Activated CD8-positive, alpha-beta memory T cell treated with anti-CD3 and anti-CD28 coated beads for 36 hours (primary cell): ENCODE measurements around the gene GNG10. TPM values are rescaled to one million over a fixed set of nuclear protein-coding genes. Genes with fewer than 3 reads are reported as not detected.
"Not testable (repeated sequence)": the region's sequence is repeated elsewhere in the genome, so short reads cannot be mapped to it uniquely, and the experiment has no call there.

ENCODE experiments used
- CTCF ChIA-PET: fragments of 350-600 bp; sonication (Branson Sonifier 250); formaldehyde crosslinking; loops from one replicate; lab custom pipeline; 2021; ENCODE audit warnings: antibody characterized with exemption; lab: Charles Lee
- POLR2A ChIA-PET: fragments of 350-600 bp; sonication (Branson Sonifier 250); formaldehyde crosslinking; loops from one replicate; lab custom pipeline; 2021; ENCODE audit warnings: antibody characterized with exemption; lab: Charles Lee
- total RNA-seq, 2 experiments: library from RNA; stranded (reverse); gene quantifications; one replicate each; pipeline ENCODE4 v1.2.3, GENCODE V29; 2021

The GNG10 gene
- total RNA-seq, result 10 to 100 TPM; 26.2 to 26.4 TPM

DNA sequence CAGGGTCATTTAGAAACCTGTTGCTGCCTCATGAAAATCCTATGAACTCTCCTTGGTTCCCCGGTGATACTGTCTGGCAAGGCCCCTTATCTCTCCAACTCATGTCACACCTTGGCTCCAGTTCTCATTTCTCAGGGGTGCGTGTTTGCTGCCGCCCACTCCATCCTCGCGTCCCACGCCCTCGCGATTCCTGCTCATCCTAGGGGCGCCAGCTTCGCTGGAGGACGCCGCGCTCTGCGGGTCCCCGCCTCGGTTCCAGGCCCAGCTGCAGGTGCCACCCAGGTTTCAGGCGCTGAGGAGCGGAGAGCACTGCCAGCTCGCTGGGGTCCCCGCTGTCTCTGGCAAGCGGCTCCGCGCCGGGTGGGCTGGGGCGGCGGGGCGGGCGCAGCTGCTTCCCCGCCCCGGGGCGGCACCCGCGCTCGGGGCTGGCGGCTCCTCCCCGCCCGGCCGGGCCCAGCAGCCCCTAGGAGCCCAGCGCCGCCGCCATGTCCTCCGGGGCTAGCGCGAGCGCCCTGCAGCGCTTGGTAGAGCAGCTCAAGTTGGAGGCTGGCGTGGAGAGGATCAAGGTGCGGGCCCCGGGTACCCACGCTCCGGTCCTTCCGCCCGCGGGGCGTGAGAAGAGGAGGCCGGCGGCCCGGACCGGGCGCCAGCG, at the start of gene GNG10:
TSS of gene GNG10 (plus strand) at position 456 of the 652 bp plus-strand sequence. CDS start at position 486, 30 bp downstream.
- ChIA-PET CTCF (interaction anchor here (0.9 kb wide), 1 partner anchor 70 kb away, joined by 3 read pairs; no protein-coding TSS in a partner anchor), POLR2A (interaction anchor here (2.3 kb wide), 1 partner anchor 30 kb away, joined by 16 read pairs; the partner anchor contains the start of gene DNAJC25)

DNA sequence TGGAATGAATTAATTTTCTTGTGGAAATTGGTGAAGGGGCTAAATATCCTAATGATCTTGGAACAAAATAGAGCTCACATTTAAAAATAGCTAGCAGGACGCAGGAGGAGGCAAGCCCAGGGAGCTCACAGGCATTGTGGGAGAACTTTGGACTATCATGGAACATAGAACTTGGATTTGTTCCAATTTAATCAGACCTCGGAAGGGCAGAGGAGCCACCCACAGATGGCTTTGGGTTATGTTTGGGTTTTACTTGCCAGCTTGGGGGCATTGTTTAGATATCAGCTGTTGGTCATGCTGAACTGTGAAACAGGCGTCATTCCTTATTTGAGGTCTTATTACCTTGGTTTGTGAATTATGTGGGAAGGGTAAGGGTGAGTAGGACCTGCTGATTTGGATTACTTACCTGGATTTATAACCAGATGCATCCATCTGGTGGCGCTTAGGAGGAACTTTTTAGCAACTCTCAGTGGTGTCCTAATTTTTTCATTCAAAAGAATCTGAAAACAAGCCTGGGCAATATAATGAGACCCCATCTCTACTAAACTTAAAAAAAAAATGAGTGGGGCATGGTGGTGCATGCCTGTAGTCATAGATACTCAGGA, 47.9 kb upstream of the GNG10 start:
- CTCF ChIA-PET, result interaction anchor here (1.5 kb wide), 1 partner anchor 15 kb away, joined by 3 read pairs; no protein-coding TSS in a partner anchor
- POLR2A ChIA-PET, result no interaction called here

DNA sequence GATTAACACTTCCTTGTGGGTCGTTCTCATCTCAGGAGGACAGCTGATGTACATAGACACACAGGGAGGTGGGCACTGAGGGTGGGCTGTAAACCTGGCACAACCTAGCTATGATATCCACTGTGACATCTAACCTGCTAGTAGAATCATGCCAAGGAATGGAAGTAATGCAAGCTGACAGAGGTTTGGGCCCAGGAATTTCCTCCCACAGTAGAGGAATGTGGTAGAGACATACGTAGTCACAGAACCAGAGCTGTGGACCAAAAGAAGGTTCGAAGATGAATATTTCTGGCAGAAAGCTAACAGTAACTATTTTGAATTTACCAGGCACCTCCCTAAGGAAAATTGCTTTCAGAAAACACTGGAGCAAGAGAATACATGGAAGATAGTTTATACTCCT, 45.5 kb upstream of the GNG10 start:
- ChIA-PET POLR2A (no interaction called here), CTCF (no interaction called here)

DNA sequence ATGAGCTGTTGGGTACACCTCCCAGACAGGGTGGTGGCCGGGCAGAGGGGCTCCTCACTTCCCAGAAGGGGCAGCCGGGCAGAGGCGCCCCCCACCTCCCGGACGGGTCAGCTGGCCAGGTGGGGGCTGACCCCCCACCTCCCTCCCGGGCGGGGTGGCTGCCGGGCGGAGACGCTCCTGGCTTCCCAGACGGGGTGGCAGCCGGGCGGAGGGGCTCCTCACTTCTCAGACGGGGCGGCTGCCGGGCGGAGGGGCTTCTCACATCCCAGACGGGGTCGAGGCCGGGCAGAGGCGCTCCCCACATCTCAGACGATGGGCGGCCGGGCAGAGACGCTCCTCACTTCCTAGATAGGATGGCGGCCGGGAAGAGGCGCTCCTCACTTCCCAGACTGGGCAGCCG, 44.1 kb upstream of the GNG10 start:
- POLR2A ChIA-PET, CTCF ChIA-PET: not testable (repeated sequence)

DNA sequence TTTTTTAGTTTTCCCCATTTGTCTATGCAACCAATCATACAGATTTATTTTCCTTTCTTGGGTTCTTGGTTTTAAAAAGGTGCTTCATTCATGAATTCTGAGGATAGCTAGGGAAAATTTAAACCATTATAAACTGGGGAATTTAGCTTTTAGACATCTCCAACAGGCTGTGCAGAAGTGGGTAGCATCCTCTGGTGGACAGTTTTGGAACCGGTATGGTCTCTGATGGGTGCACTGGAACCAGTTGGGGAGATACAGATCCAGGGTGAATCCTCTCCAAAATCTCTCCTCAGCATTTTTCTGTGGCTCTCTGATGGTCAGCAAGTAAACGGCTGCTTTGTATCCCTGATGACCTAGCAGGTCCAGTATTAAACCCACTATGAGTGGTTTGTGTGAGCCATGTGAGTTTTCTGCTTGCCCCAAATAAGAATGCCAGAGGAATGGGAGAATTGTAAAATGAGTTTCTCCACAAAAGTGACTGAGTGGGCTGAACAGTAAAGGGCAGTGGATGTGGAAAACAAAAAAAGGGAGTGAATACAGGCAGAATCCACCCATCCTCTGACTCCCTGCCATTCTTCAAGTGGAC, 39.4 kb upstream of the GNG10 start:
- ChIA-PET CTCF (interaction anchor here (0.6 to 1.2 kb wide), 9 partner anchors 9 to 207 kb away, joined by 3 to 8 read pairs (median 3); partner anchors contain the start of gene DNAJC25), POLR2A (no interaction called here)

DNA sequence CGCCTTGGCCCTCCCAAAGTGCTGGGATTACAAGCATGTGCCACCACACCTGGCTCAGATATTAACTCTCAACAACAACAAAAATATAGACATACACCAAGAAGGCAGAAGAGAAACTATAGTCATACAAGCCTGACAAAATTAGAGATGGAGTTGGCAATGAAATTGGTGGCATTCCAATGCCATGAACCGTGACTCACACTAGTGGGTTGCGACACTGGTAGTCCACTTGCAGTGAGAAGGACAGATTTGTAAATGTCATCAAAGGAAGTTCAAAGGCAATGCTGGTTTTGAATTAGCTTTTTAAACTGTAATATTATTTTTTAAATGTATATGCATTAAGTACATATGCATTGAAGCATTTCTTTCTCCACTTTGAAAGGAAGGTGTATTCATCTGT, 38.8 kb upstream of the GNG10 start:
- POLR2A ChIA-PET, result no interaction called here
- CTCF ChIA-PET, result no interaction called here

DNA sequence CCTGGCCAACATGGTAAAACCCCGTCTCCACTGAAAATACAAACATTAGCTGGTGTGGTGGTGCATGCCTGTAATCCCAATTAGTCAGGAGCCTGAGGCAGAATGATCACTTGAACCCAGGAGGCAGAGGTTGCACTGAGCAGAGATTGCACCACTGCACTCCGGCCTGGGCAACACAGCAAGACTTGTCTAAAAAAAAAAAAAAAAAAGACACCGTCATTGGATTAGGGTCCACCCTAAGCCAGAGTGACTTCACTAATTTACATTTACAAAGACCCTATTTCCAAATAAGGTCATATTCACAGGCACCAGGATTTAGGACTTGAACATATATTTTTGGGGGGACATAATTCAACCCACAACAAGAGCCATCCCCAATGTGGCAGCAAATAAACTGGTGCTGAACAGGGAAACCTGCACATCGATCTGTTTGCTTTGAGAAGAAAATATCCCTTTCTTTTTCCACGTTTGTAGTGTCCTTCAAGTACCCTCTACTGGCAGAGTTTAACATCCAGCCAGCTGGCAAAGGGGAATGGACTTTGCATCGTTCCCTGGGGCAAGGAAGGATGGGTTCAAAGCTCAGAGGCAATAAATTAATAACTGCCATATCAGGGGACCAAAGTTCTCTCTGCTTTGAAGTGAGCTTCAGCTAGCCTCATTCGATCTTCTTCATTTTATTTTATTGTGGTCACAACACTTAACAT, 34.0 kb upstream of the GNG10 start:
- ChIA-PET CTCF (no interaction called here), POLR2A (no interaction called here)

DNA sequence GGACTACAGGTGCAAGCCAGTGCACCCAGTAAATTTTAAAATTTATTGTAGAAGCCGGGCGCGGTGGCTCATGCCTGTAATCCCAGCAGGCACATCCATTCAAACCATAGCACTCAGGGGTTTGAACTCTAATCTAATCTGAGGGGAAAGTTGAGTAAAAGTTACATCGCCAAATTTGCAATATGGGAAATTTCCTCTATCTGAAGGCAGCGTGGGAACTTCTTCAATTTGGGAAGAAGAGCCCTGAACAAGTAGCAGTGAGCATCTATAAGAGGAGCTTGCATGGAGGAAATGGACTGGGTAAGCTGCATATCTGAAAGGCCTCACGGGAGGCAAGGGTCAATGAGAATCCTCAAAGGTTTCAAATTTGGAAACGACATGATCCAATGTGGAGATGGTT, 33.0 kb upstream of the GNG10 start:
- POLR2A ChIA-PET, result no interaction called here
- CTCF ChIA-PET, result no interaction called here

DNA sequence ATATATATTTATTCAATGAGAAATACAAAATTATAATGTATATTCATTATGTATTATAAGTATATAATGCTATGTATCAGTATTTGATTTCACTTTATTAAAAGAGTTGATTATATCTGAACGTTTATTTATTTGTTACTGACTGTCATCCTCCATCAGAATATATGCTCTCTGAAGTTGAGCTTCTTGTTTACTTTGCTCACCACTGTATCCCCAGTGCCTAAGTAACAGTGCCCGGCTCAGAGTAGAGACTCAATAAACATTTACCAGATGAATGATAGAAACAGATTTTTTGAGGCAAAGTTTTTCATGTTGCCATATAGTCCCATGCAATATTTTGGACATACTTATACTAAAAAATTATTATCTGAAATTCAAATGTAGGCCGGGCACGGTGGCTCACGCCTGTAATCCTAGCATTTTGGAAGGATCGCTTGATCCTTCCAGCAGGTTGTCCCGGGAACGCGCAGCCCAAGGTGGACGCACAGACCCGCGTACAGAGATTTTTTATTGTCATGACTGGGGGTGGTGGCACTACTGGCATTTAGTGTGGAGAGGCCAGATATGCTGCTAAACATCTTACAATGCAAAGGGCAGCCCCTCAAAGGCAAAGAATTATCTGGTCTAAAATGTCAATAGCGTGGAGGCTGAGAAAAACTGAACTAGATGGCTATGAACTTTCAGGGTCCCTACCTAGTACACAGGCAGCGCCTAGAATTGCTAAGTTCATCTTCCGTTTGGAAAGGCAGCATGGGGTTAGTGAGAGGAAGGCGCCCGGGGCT, 31.0 kb upstream of the GNG10 start:
- ChIA-PET CTCF (interaction anchor here (1.1 to 1.5 kb wide), 3 partner anchors 8 to 32 kb away, joined by 3 read pairs; no protein-coding TSS in a partner anchor), POLR2A (interaction anchor here (0.5 to 1.6 kb wide), 2 partner anchors 31 to 1087 kb away, joined by 3 to 16 read pairs; partner anchors contain the start of gene GNG10)

DNA sequence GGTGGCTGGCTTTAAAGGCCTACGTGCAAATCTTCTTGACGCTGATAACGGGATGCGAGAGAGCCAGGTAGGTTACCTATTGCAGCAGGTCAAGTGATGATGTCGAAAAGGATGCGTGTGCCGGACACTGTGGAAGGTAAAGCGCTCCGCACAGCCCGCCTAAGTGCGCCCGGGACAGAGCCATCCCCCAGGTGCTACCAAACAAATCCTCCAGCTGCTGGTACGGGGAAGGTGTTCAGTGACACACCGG, 30.5 kb upstream of the GNG10 start:
- POLR2A ChIA-PET, result interaction anchor here (0.5 to 1.6 kb wide), 3 partner anchors 31 to 1087 kb away, joined by 3 to 16 read pairs (median 3); partner anchors contain the start of genes GNG10 and UGCG

DNA sequence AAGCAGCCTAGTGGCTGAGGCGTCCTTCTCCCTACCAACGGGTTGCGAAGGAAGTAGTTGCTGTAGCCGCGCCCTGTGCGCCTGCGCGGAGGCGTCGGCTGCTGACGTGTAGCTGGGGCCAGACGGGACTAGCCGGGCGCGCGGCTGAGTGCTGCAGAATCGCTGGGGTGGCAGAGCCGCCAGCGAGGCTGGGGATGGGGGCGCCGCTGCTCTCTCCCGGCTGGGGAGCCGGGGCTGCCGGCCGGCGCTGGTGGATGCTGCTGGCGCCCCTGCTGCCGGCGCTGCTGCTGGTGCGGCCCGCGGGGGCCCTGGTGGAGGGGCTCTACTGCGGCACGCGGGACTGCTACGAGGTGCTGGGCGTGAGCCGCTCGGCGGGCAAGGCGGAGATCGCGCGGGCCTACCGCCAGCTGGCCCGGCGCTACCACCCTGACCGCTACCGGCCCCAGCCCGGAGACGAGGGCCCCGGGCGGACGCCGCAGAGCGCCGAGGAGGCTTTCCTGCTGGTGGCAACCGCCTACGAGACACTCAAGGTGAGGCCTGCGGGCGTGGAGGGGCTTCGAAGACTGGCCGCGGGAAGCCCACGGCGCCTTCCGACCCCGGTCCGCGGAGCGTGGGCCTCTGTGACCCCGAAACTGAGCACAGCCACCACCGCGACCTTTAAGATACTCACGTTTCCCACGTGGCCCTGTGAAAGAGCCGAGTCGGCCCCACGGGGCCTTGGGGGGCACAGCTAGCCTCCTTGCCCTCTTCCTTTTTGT, 30.0 kb upstream of the GNG10 start, which contains the start of gene DNAJC25:
TSS of gene DNAJC25 (plus strand) at position 121 of the 758 bp plus-strand sequence. CDS start at position 195, 74 bp downstream.
- ChIA-PET CTCF (interaction anchor here (1.1 to 1.5 kb wide), 3 partner anchors 10 to 33 kb away, joined by 3 read pairs; no protein-coding TSS in a partner anchor), POLR2A (interaction anchor here (0.5 to 1.6 kb wide), 5 partner anchors 30 to 1086 kb away, joined by 3 to 16 read pairs (median 3); partner anchors contain the start of genes ECPAS, GNG10 and UGCG)

More for the DNA sequence above, 30.5 kb upstream of the GNG10 start:
- CTCF ChIA-PET, result interaction anchor here (1.1 to 1.5 kb wide), 3 partner anchors 9 to 33 kb away, joined by 3 read pairs; no protein-coding TSS in a partner anchor

DNA sequence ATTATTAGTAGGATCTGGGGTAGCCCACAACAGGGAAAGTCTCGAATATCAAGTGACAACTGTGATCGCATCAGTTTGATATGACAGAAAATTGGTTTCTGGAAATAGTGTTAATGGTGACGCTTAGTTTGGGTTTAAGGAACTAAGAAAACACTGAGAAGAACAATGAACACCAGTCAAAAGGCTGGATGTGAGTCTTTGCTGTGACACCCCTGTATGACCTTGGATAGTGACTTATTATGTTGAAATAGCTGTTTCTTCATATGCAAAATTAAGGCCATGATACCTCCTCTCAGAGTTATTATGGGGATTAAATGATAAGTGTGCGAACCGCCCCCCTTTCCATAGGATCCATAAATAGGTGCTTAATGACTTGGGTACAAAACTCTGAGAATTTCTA, 29.3 kb upstream of the GNG10 start:
- POLR2A ChIA-PET, result interaction anchor here (1.0 to 1.6 kb wide), 3 partner anchors 30 to 265 kb away, joined by 3 to 16 read pairs (median 5); partner anchors contain the start of genes ECPAS, GNG10 and UGCG
- CTCF ChIA-PET, result interaction anchor here (1.3 to 1.5 kb wide), 2 partner anchors 13 to 34 kb away, joined by 3 read pairs; no protein-coding TSS in a partner anchor

DNA sequence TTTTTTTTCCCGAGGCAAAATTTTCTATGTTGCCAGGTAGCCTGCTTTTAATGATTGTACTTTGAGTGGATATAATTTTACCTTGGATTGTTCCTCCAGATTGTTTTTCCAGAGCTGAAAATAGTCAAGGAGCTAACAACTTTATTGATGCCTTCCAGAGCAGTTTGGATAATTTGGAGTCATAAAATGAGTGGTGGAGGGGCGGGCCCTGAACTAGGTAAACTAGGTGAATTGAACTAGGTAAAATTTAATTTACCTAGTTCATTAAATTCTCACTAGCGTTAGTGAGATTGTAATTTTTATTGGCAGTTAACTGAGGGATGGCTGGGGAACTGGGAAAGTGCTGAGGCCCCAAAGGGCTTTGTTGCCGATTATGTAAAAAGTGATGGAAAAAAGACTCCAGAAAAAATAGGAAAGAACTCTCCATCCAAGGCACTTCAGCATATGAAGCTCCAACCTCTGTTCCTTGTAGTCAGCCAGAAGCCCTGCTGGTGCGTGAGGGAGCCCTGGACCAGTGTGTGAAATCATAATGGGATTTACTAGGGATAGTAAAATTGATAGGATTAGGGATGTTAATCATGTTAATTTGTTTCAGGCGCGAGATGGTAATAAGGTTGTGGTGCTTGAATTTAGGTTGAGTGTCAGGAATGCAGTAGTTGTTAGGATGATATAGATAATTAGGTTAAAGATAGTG, 28.6 kb upstream of the GNG10 start:
- CTCF ChIA-PET, result interaction anchor here (0.9 kb wide), 1 partner anchor 11 kb away, joined by 4 read pairs; no protein-coding TSS in a partner anchor
- POLR2A ChIA-PET, result interaction anchor here (1.1 kb wide), 1 partner anchor 149 kb away, joined by 5 read pairs; the partner anchor contains the start of gene ECPAS

DNA sequence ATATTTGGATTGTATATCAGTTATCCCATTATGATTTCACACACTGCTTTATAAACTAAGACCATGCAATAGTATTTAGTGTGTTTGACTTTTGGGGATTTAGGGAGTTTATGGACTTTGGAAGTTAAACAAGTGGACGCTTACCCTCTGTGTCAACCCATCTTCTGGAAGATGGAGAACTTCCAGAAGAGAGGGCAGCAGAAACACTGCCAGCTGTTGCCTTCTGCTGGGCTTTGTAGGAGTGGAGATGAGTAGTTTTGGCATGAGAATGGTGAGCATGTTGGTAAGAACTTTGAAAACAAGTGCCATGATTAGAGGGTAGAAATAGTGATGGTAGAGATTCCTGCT, 28.0 kb upstream of the GNG10 start:
- ChIA-PET POLR2A (no interaction called here), CTCF (interaction anchor here (0.9 kb wide), 1 partner anchor 12 kb away, joined by 4 read pairs; no protein-coding TSS in a partner anchor)

DNA sequence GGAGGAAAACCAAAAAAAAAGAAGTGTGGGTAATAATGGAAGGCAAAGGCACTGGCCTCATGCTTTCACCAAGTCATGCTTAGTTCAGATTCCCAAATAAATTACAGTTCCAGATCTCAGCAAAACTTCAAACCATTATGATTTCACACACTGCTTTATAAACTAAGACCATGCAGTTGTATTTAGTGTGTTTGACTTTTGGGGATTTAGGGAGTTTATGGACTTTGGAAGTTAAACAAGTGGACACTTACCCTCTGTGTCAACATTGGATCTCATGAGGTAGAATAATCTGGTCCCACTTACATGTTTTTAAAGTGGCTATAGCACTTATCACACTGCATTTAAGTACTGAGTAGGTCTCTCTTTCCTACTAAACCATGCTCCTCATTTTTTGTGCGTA, 26.5 kb upstream of the GNG10 start:
- ChIA-PET CTCF (no interaction called here), POLR2A (no interaction called here)

DNA sequence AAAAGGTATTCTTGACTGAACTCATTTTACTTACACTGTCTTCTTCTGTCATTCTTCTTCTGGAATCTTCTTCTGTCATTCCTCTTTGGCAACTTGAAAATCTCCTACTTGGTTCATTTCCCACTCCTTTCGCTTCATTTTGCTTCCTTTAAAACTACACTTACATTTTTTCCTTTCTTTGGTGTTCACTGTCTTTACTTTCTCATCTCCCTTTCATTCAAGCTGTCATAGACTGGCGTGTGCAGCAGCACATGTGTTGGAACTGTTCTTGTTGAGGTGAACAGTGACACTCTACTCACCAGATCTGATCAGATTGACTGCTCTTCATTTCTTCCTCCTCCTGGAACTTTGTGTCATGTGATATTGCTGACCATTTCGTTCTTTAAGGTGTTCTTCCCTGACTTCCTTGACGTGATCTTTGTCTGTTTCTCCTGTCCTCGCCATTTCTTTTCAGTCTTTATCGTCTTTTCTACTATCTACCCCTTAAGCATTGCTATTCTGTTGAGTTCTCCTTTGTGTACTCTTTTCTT, 23.9 kb upstream of the GNG10 start:
- ChIA-PET POLR2A (no interaction called here), CTCF (no interaction called here)
